ENCODE measurements around the gene RNASE13.
"Not testable (repeated sequence)": the region's sequence is repeated elsewhere in the genome, so short reads cannot be mapped to it uniquely, and the experiment has no call there.

Gene RNASE13

GRCh38 chr14:21041676-21042433 lies 7.2 kb upstream of the RNASE13 start, which contains the start of gene RNASE7:
Gene RNASE7 (plus strand): TSS chr14:21042362. CDS start chr14:21042993, 631 bp downstream.
- DNase-seq (ENCODE audit: low read depth), result no peak

DNA sequence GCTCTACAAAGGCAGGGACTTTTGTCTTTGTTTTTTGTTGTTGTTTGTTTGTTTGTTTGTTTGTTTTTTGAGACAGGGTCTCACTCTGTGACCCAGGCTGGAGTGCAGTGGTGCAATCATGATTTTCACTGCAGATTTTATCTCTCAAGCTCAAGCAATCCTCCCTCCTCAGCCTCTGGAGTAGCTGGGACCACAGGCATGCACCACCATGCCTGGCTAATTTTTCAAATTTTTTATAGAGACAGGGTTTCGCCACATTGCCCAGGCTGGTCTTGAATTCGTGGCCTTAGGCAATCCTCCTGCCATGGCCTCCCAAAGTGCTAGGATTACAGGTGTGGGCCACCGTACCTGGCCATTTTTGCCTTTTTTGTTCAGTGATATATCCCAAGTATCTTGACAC lies 6.3 kb upstream of the RNASE13 start:
- DNase-seq (ENCODE audit: low read depth), result not testable (repeated sequence)

DNA sequence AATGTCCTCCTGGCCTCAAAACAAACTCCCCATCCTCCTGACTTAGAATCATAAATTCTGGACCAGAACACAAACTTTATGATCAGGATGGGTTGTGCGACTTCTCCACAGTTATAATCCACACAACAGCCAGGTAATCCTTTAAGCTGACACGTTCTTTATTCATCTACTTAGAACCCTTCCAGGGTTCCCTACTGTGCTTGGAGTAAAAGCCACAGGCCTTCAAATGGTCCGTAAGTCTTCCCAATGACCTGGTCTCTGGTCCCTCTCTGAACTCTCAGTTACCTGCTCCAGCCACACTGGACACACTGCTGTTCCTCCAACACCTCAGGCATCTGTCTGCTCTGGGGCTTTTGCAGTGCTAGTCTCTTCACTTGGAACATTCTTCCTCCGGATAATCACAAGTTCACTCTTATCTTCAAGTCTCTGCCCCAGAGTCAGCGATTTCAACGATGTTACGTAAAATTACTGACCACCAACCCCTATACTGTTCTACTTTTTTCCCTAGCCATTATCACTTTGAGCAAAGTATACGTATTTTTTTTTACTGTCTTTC lies 5.8 kb upstream of the RNASE13 start:
- DNase-seq (ENCODE audit: low read depth), result no peak

DNA sequence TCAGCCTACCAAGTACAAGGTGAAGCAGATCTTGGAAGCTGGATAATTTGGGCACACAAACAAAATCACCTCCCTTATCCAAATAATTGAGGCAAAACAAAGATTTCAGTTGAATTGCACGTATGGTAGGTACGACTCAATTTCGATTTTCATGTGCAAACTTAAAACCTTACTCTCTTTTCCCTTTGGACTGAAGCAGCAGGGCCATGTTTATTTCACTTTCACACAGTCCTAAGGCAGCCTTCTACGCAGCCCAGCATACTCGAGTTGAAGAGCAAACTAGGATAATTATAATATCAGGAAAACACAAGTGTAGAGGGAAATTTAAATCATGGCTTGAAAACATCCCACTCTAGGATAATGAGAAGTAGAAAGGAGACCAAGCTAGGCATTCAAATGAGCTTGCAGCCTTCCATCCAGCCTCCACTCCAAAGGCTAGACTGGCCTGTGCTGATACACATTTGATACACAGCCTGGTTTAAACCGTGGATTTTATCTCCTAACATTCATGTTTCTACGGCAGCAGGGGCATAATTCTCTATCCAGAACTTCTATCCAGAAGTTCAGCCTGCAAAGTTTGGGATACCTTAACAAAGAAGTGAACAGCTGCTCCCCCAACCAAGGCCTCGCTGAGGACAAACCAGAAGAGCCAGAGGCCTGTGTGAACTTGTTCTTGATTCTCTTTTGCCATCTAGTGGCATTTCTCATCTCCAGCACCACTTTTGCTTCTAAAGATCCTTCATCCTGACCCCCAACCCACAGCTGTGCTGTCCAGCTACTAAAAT lies 5.2 kb upstream of the RNASE13 start:
- peak; percentile 64 for DNase-seq (ENCODE audit: low read depth)

DNA sequence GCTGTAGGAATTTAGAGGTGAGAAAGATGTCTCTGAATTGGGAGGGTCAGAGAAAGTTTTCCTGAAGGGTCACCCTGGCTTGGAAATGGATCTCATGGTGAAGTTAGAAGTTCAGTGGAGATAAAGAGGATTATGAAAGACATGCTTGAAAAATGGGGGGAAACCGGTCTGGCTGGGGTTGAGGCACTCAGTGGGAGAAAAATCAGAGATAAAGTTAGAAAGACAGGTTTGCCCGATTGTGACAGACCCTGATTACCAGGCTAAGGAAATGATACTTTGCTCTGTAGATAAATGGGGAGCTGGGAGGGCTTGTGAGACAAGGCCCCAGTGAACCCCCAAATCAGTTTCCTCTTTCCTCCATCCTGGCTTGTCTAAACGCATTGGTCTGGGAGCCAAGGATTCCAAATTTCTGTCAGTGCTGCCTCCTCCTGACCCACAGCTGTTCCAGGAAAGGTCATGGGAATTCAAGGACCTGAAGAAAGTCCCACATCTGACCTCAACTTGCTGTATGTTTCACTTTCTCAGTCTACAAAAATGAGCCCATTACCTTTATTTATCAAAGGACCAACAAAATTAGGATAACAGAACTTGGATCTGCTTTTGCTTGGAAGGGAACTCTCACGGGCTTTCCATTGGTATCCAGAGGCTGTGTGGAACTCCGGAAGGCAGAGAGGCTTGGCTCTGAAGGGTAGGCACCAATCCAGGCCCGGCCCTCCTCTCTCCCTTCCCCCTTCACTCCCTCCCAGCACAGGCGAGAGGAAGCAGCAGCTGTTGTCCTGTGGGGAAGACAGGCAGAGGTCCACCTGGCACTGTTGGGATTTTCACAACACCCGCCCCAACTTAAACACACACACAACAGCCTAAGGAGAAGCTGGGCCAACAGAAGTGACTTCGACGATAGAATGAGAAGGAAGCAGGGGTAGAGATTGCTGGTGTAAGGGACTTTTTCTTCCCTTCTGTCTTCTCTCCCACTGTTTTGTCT lies 4.1 kb upstream of the RNASE13 start:
- no peak for DNase-seq (ENCODE audit: low read depth)

- no peak for DNase-seq (ENCODE audit: low read depth)
Observed at GRCh38 chr14:21037156-21037555, 2.5 kb upstream of the RNASE13 start.

- DNase-seq (ENCODE audit: low read depth), result no peak
Observed at GRCh38 chr14:21036751-21037150, 2.1 kb upstream of the RNASE13 start.

DNA sequence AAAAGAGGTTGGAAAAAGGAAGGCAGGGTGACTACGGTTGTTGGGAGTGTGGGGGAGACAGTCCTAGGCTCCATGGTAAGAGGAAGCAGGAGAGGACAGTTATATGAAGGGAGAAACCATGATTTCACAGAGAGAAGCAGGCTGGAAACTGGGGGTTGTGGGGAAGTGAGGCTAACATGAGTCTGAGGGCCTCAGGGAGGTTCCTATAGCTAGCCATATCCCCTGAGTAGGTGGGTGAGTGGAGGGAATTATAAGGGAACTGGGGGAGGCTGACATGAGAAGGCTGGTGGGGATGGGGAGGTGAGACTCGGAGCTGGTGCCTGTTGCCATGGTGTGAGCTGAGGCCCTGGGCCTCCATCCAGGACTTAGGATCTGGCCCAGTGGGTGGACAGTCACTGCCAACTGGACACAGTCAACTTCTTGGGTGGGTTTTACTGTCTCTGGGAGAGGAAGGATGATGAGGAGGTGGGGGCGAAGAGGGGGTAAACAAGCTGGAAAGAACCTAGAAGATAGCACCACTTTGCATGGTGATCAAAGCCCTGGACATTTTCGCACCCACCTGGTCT lies 1.4 kb downstream of the RNASE13 start:
- DNase-seq (ENCODE audit: low read depth), result no peak

- DNase-seq (ENCODE audit: low read depth), result no peak
Observed at GRCh38 chr14:21032326-21033132, 2.1 kb downstream of the RNASE13 start.

GRCh38 chr14:21030531-21030930 lies 4.1 kb downstream of the RNASE13 start:
- no peak for DNase-seq (ENCODE audit: low read depth)

DNA sequence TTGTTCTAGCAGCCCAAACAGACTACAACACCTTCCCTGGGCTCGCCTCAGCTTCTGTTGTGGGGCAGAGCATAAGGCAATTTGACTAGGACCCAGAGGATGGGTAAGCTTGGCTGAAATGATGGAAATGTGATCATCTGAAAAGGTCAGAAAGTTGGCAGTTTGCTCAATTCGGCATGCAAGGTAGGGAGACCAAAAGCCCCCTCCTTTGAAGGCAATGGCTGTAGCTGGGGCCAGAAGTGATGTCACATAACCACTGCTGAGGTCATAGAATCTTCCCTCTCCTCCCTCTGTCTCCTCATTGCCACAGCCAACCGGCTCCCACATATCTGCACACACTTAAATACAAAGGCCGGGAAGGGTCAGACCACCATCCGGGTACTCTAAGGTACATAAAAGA lies 4.7 kb downstream of the RNASE13 start, which contains the start of gene TPPP2:
TPPP2 (plus strand) TSS at position 301 of the 400 bp plus-strand sequence. CDS start 365 bp downstream, outside the sequence.
- DNase-seq (ENCODE audit: low read depth), result no peak

DNA sequence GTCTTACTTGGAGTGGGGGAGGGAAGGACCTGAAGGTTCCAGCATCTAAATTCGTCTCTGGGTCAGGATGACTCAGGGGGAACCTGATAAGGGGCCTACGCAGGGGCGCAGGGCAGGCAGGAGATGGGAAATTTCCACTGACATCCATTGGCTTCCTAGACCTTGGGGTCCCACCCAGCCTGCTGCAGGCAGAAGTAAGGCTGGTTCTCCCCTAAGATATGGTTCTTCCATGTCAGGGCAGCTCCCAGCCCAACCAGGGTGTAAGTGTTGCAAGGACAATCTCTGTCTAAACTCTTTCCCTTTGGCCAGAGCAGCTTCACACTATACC lies 7.7 kb downstream of the RNASE13 start:
- no peak for DNase-seq (ENCODE audit: low read depth)

GRCh38 chr14:21026274-21026987 lies 8.2 kb downstream of the RNASE13 start:
- no peak for DNase-seq (ENCODE audit: low read depth)

GRCh38 chr14:21025371-21026273 lies 9.0 kb downstream of the RNASE13 start:
- no peak for DNase-seq (ENCODE audit: low read depth)

- no peak for DNase-seq (ENCODE audit: low read depth)
Observed at GRCh38 chr14:21024585-21025370, 9.8 kb downstream of the RNASE13 start, which contains the start of gene NDRG2. Gene NDRG2 (minus strand): TSS chr14:21025061. CDS start chr14:21023315, 1,746 bp downstream.

- no peak for DNase-seq (ENCODE audit: low read depth)
Observed at GRCh38 chr14:21023817-21024584, 10.6 kb downstream of the RNASE13 start.

DNA sequence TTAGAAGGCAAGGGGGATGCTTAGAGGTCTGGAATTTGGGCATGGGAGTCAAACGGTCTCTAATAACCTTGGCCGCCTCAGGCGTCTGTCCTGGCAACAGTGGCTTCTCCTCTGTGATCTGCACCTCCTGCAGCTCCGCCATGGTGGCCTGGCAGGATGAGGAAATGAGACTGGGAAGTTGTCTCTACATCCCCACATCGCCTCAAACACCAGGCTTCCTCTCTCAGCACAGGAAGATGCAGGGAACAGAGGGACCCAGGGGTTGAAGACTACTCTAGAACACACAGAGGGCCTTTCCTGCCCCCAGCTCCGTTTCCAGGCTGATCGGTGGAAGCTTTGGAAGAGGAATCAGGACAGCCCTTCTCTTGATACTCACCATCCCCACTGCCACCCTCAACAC lies 11.4 kb downstream of the RNASE13 start:
- DNase-seq (ENCODE audit: low read depth), result no peak
